Measurements from ENCODE around the gene EIF1AD.

- no peak for TF ChIP-seq ZNF274 (IDR thresholded peaks at IDR 0.05; ENCODE audit: borderline replicate concordance, extremely low read depth, low read length)
- TF ChIP-seq EZH2 (IDR thresholded peaks at IDR 0.05; ENCODE audit: low read depth, low read length, severe bottlenecking), result no peak
- no peak for TF ChIP-seq NANOG (IDR thresholded peaks at IDR 0.05; ENCODE audit: insufficient read depth, low read depth, low read length, poor library complexity, severe bottlenecking)
- TF ChIP-seq SRF (IDR thresholded peaks at IDR 0.05; ENCODE audit: low read depth, low read length), result no peak
- TF ChIP-seq SP4 (IDR thresholded peaks at IDR 0.05; ENCODE audit: low read length), result no peak
- TF ChIP-seq EGR1 (IDR thresholded peaks at IDR 0.05; ENCODE audit: borderline replicate concordance, low read depth, low read length), result no peak
- TF ChIP-seq TEAD4 (IDR thresholded peaks at IDR 0.05; ENCODE audit: low read depth, low read length), result no peak
- no peak for TF ChIP-seq BACH1 (IDR thresholded peaks at IDR 0.05; ENCODE audit: low read length)
- no peak for TF ChIP-seq SAP30 (IDR thresholded peaks at IDR 0.05; ENCODE audit: insufficient read depth, insufficient replicate concordance, low read length)
- no peak for TF ChIP-seq HDAC2 (IDR thresholded peaks at IDR 0.05; ENCODE audit: borderline replicate concordance in 1 of 2, low read depth in 2 of 2, low read length in 2 of 2)
- TF ChIP-seq YY1 (IDR thresholded peaks at IDR 0.05; ENCODE audit: low read depth, low read length), result no peak
- no peak for TF ChIP-seq POLR2AphosphoS5 (IDR thresholded peaks at IDR 0.05; ENCODE audit: low read depth, low read length)
- no peak for TF ChIP-seq POLR2A (IDR thresholded peaks at IDR 0.05; ENCODE audit: control extremely low read depth in 1 of 2, low read depth in 2 of 2, low read length in 2 of 2)
Measured at GRCh38 chr11:65976216-65977176, 25.5 kb downstream of the EIF1AD start.

Measured in H1 (cell line).